K562 (cell line): Measurements from ENCODE around the gene SELENOI. TPM values are rescaled to one million over a fixed set of nuclear protein-coding genes. Genes with fewer than 3 reads are reported as not detected.
A peak's percentile ranks its signal among the peaks of the same experiment; 100 is the strongest.

Experiments used
- ATAC-seq: fragments of 200-7000 bp; cut with Tn5 transposase; 3 replicates; pipeline ENCODE4 v1.9.1; 2020; ENCODE audit warnings: moderate library complexity
- BruUV-seq: library from RNA; stranded (reverse); fragments of 400-500 nt; replicated peaks from 2 replicates; lab custom pipeline; 2021; lab: Mats Ljungman, UMichigan
- CTCF ChIA-PET: fragments of 300-600 bp; formaldehyde crosslinking; extraction: SDS; loops from one replicate; lab custom pipeline; 2021; ENCODE audit warnings: low intra/inter-chr PET ratio; lab: Yijun Ruan, JAX
- POLR2A ChIA-PET: fragments of 300-600, 350-650 bp; sonication (Branson Sonifier 250); formaldehyde crosslinking; extraction: SDS; loops from one replicate; lab custom pipeline; 2021; ENCODE audit warnings: antibody characterized with exemption, inconsistent platforms; lab: Yijun Ruan, JAX
- DNase-seq, 4 experiments: peaks; one replicate each; pipeline versions ENCODE4 v3.0.0 to v3.0.0-alpha.2; 2011 to 2018; ENCODE audit warnings: low spot score in 3 of 4, mixed read lengths in 3 of 4; ENCODE audit errors: extremely low read depth in 1 of 4
- FAIRE-seq: peaks from 2 replicates; lab custom pipeline; 2011; peaks lifted over from hg19 to GRCh38; lab: Jason Lieb, UNC
- H2AFZ ChIP-seq: 2 replicates; pipeline ENCODE4 v1.6.0; 2011; ENCODE audit warnings: low read depth, low read length, control low read depth, inconsistent platforms
- H3K27ac ChIP-seq: fragments of 200-600 bp; 3 replicates; pipeline ENCODE4 v1.8.0; 2011; ENCODE audit warnings: low read depth, mild to moderate bottlenecking, control low read depth, inconsistent platforms, low read length, moderate library complexity, mixed read lengths; ENCODE audit errors: extremely low read depth
- H3K27me3 ChIP-seq, 2 experiments: fragments of 300-600 bp in 1 of 2; 2 replicates in 1 of 2; 3 replicates in 1 of 2; pipeline versions ENCODE4 v1.6.0 to v1.8.0; 2011; ENCODE audit warnings: inconsistent platforms in 2 of 2, low read length in 2 of 2, mild to moderate bottlenecking in 1 of 2, mixed read lengths in 1 of 2, moderate library complexity in 1 of 2; ENCODE audit not compliant: control insufficient read depth in 2 of 2, insufficient read depth in 2 of 2
- H3K36me3 ChIP-seq: fragments of 300-600 bp; 3 replicates; pipeline ENCODE4 v1.8.0; 2011; ENCODE audit warnings: mild to moderate bottlenecking, low read length, inconsistent platforms; ENCODE audit not compliant: control insufficient read depth, insufficient read depth
- H3K4me1 ChIP-seq, 2 experiments: fragments of 200-600 bp in 1 of 2; replicated peaks in 1 of 2; 2 replicates in 1 of 2; 3 replicates in 1 of 2; pipeline versions ENCODE4 v1.5.1 to v1.8.0; 2011; ENCODE audit warnings: inconsistent platforms in 2 of 2, low read length in 2 of 2, mild to moderate bottlenecking in 1 of 2, mixed read lengths in 1 of 2, moderate library complexity in 1 of 2; ENCODE audit not compliant: control insufficient read depth in 2 of 2, insufficient read depth in 2 of 2
- H3K4me2 ChIP-seq: 2 replicates; pipeline ENCODE4 v1.6.1; 2011; ENCODE audit warnings: low read length, control low read depth, inconsistent platforms, mixed read lengths; ENCODE audit not compliant: insufficient read depth
- H3K4me3 ChIP-seq: fragments of 200-600 bp; sonication (generic), shearing (Covaris generic); 2 replicates; pipeline ENCODE4 v1.5.1; 2016; ENCODE audit warnings: control low read depth, inconsistent platforms
- H3K79me2 ChIP-seq: fragments of 200-600 bp; 3 replicates; pipeline ENCODE4 v1.8.0; 2011; ENCODE audit warnings: low read length, inconsistent platforms; ENCODE audit not compliant: control insufficient read depth, insufficient read depth
- H3K9ac ChIP-seq, 2 experiments: 2 replicates each; pipeline versions ENCODE4 v1.6.0 to v1.6.1; 2011; ENCODE audit warnings: low read depth in 2 of 2, low read length in 2 of 2, control low read depth in 1 of 2, inconsistent platforms in 1 of 2, mild to moderate bottlenecking in 1 of 2, mixed read lengths in 1 of 2; ENCODE audit not compliant: insufficient read depth in 1 of 2
- H3K9me1 ChIP-seq: one replicate; pipeline ENCODE4 v1.6.0; 2011; ENCODE audit warnings: inconsistent platforms, mild to moderate bottlenecking, low read length, moderate library complexity; ENCODE audit not compliant: control insufficient read depth, insufficient read depth
- H3K9me3 ChIP-seq: replicated peaks from 2 replicates; pipeline ENCODE4 v1.5.1; 2011; ENCODE audit warnings: low read depth, low read length, inconsistent platforms; ENCODE audit not compliant: control insufficient read depth, insufficient read depth
- H4K20me1 ChIP-seq: replicated peaks from 2 replicates; pipeline ENCODE4 v1.6.1; 2011; ENCODE audit warnings: low read length, inconsistent platforms, mixed read lengths; ENCODE audit not compliant: control insufficient read depth, insufficient read depth
- NR3C1 ChIP-seq: sonication (generic); formaldehyde crosslinking; IDR thresholded peaks from 2 replicates; pipeline ENCODE4 v1.8.1; 2022; ENCODE audit warnings: missing genetic modification reagents
- SIX5 ChIP-seq, 2 experiments: IDR thresholded peaks; 2 replicates each; pipeline ENCODE4 v1.6.1; 2011; ENCODE audit warnings: low read length in 2 of 2, borderline replicate concordance in 1 of 2, low read depth in 1 of 2, mild to moderate bottlenecking in 1 of 2, moderate library complexity in 1 of 2; ENCODE audit not compliant: insufficient read depth in 1 of 2
- TCF7L2 ChIP-seq: fragments of 150-350 bp; IDR thresholded peaks from 2 replicates; pipeline ENCODE4 v1.6.1; 2016; ENCODE audit warnings: low read depth, mild to moderate bottlenecking, low read length, moderate library complexity
- ZNF512 ChIP-seq: IDR thresholded peaks from 2 replicates; pipeline ENCODE4 v1.6.1; 2016; ENCODE audit warnings: missing genetic modification characterization, missing compliant biosample characterization
- WGBS: fragments of 100-300 bp; shearing (Covaris generic); methylation state at CpG from one replicate; pipeline ENCODE4 v1.1.6; 2016; ENCODE audit warnings: low coverage, mixed read lengths; ENCODE audit not compliant: insufficient coverage; ENCODE audit errors: missing lambda C conversion rate; 5-methylcytosine and 5-hydroxymethylcytosine counted together
- in situ Hi-C: fragments of 300-500 bp; cut with MboI; formaldehyde crosslinking; loops from 4 replicates; pipeline ENCODE4 v1.15.0; 2018; ENCODE audit warnings: inconsistent platforms, mixed read lengths
- intact Hi-C: fragments of 100-400 bp; cut with micrococcal nuclease; formaldehyde crosslinking; loops from 2 replicates; pipeline ENCODE4 v1.14.2; 2022
- polyA plus RNA-seq, 8 experiments: library from polyadenylated mRNA; depleted of rRNA in 4 of 8; stranded (reverse) in 5 of 8; unstranded in 3 of 8; fragments of >200 nt; fragmentation: Nextera tagmentation in 2 of 8; fragmentation: Illumina TruSeq in 1 of 8; extraction: Ambion mirVana in 2 of 8; extraction: Trizol in 1 of 8; gene quantifications; 2 replicates each; pipeline versions ENCODE4 v1.2.1 to v1.2.3, GENCODE V29; 2011 to 2014; ENCODE audit warnings: inconsistent platforms in 1 of 8, missing spikeins in 1 of 8
- total RNA-seq, 7 experiments: library from RNA; depleted of rRNA in 6 of 7; stranded (reverse); fragments of >200 nt in 6 of 7; fragmentation: Illumina TruSeq in 2 of 7; extraction: Trizol in 2 of 7; gene quantifications; 2 replicates each; pipeline versions ENCODE4 v1.2.1 to v1.2.3, GENCODE V29; 2011 to 2021; ENCODE audit warnings: low replicate concordance in 1 of 7

The SELENOI gene
- total and polyA plus RNA-seq, 9 of the 15 experiments (the other 6 are each of a cell fraction or from before 2014, with no cell fraction given) = 9.6 to 46.9 (median 24.4) TPM

GRCh38 chr2:26430826-26431225, 84.9 kb downstream of the SELENOI start:
- Histone ChIP-seq H3K9me1 (no peaks in the 10 kb centered on the region), H3K9ac (no peak overlapping the region), H3K79me2 (no peaks in the 10 kb centered on the region), H3K27ac (no peak overlapping the region), H3K4me2 (no peak overlapping the region), H4K20me1 (no peaks in the 10 kb centered on the region), H3K36me3 (no peaks in the 10 kb centered on the region), H3K9me3 (no peaks in the 10 kb centered on the region; the same call in 1 of the 2 replicates), H3K4me1 (no peaks in the 10 kb centered on the region; a peak in 1 of 5 replicates), H3K4me3 (no peak overlapping the region), H3K27me3 (0 out of 5 replicates have a peak, but pooled peaks cover 0 to 4% of the 10 kb centered on the region in 2 experiments), H2AFZ (no peak overlapping the region)
- ATAC-seq (no peak), DNase-seq (no peak), FAIRE-seq (no peak)
- no peak for TF ChIP-seq TCF7L2
- ChIA-PET POLR2A (interaction anchor here (0.6 to 2.2 kb wide), 4 partner anchors 9 to 241 kb away, joined by 3 to 7 read pairs (median 3); no protein-coding TSS in a partner anchor), CTCF (no interaction called here)
- BruUV-seq = no TSS peak
- WGBS = 27% methylated on average over 5 of the region's 7 CpGs
- in situ Hi-C loops (no loop called here), intact Hi-C loops (no loop called here)

GRCh38 chr2:26432363-26432762, 86.4 kb downstream of the SELENOI start:
- H3K36me3 ChIP-seq = no peaks in the 10 kb centered on the region
- no peak overlapping the region for H3K4me3 ChIP-seq
- no peak for DNase-seq
- no peak overlapping the region for H3K9ac ChIP-seq
- no peaks in the 10 kb centered on the region for H3K9me1 ChIP-seq
- no peaks in the 10 kb centered on the region for H4K20me1 ChIP-seq
- ChIA-PET CTCF (no interaction called here), POLR2A (interaction anchor here (1.1 to 2.9 kb wide), 5 partner anchors 10 to 188 kb away, joined by 3 to 16 read pairs (median 4); partner anchors contain the start of genes HADHA and HADHB)
- no peaks in the 10 kb centered on the region for H3K79me2 ChIP-seq
- no TSS peak for BruUV-seq
- H3K9me3 ChIP-seq = no peaks in the 10 kb centered on the region; the same call in 1 of the 2 replicates
- H2AFZ ChIP-seq = 0 out of 2 replicates have a peak overlapping the region, but pooled peaks have one; percentile 4
- H3K27ac ChIP-seq = no peak overlapping the region
- TF ChIP-seq SIX5 (IDR thresholded peaks at IDR 0.05; ENCODE audit: borderline replicate concordance in 1 of 2, insufficient read depth in 1 of 2, low read depth in 1 of 2, low read length in 2 of 2) (no peak), ZNF512 (tag) (peak; percentile 94), NR3C1 (no peak)
- no peak overlapping the region for H3K4me2 ChIP-seq
- no peak for FAIRE-seq
- in situ Hi-C loops = no loop called here
- ATAC-seq = no peak
- intact Hi-C loops = no loop called here
- H3K27me3 ChIP-seq = 0 out of 5 replicates have a peak, but pooled peaks cover 0 to 4% of the 10 kb centered on the region in 2 experiments
- no peaks in the 10 kb centered on the region; a peak in 1 of 5 replicates for H3K4me1 ChIP-seq
